Heart left ventricle (tissue), 16 donors: ENCODE data around the gene TMBIM6. TPM values are rescaled to one million over a fixed set of nuclear protein-coding genes. Genes with fewer than 3 reads are reported as not detected.
"Not testable (repeated sequence)": the region's sequence is repeated elsewhere in the genome, so short reads cannot be mapped to it uniquely, and the experiment has no call there.

Experiments used
- ATAC-seq, 4 donors: fragments of 200-7000 bp; cut with Tn5 transposase; one replicate each; pipeline ENCODE4 v1.9.1; 2020 to 2022; ENCODE audit warnings: moderate library complexity in 4 of 4, mild to moderate bottlenecking in 3 of 4, moderate number of reproducible peaks in 1 of 4
- DNase-seq, 5 donors: peaks; one replicate each; pipeline ENCODE4 v3.0.0-alpha.2; 2020
- H3K27ac ChIP-seq, 12 donors: fragments of 200-600 bp; sonication (generic) in 4 of 12; one replicate each; pipeline versions ENCODE4 v1.5.0 to v1.8.0; 2016 to 2022; ENCODE audit warnings: mild to moderate bottlenecking in 2 of 12
- H3K27me3 ChIP-seq, 9 donors: fragments of 200-600 bp; sonication (generic) in 2 of 9; one replicate each; pipeline versions ENCODE4 v1.5.1 to v1.8.0; 2016 to 2022; ENCODE audit warnings: mild to moderate bottlenecking in 3 of 9
- H3K36me3 ChIP-seq, 9 donors: fragments of 200-600 bp; sonication (generic) in 2 of 9; one replicate each; pipeline versions ENCODE4 v1.5.0 to v1.8.0; 2018 to 2022; ENCODE audit warnings: mild to moderate bottlenecking in 2 of 9
- H3K4me1 ChIP-seq, 12 donors: fragments of 200-600 bp; sonication (generic) in 4 of 12; one replicate each; pipeline versions ENCODE4 v1.5.0 to v1.8.0; 2016 to 2022; ENCODE audit warnings: mild to moderate bottlenecking in 3 of 12
- H3K4me3 ChIP-seq, 12 donors: fragments of 200-600 bp; sonication (generic) in 4 of 12; one replicate each; pipeline versions ENCODE4 v1.5.0 to v1.8.0; 2017 to 2022; ENCODE audit warnings: mild to moderate bottlenecking in 9 of 12, moderate library complexity in 4 of 12
- H3K9me3 ChIP-seq, 12 donors: fragments of 200-600 bp; sonication (generic) in 4 of 12; one replicate each; pipeline versions ENCODE4 v1.5.0 to v1.8.0; 2016 to 2022; ENCODE audit warnings: mild to moderate bottlenecking in 1 of 12
- POLR2A ChIP-seq, 2 donors: fragments of 450-650 bp; IDR thresholded peaks; one replicate each; pipeline ENCODE4 v1.6.1; 2017; ENCODE audit warnings: antibody characterized with exemption in 2 of 2, mild to moderate bottlenecking in 2 of 2, moderate library complexity in 2 of 2
- WGBS, 4 donors: extraction: QIAGEN DNeasy Blood & Tissue Kit in 2 of 4; methylation state at CpG; one replicate each; pipeline versions ENCODE4 v1.1.5 to v1.1.7; 2013 to 2018; 5-methylcytosine and 5-hydroxymethylcytosine counted together
- intact Hi-C, 10 donors: fragments of 100-400 bp; cut with DNase I; formaldehyde crosslinking; loops; one replicate each; pipeline versions ENCODE4 v1.11.1 to v1.14.2; 2022
- polyA plus RNA-seq, 2 donors: library from polyadenylated mRNA; stranded (reverse); fragments of 200-250 nt; gene quantifications; one replicate each; pipeline ENCODE4 v1.2.3, GENCODE V29; 2013
- total RNA-seq, 9 donors: library from RNA; depleted of rRNA in 2 of 9; stranded (reverse); fragments of >200 nt in 2 of 9; fragmentation: NEBNext Ultra II Directional in 3 of 9; extraction: Animal tissue kit (Norgen Biotek cat#: 25700) in 3 of 9; gene quantifications; one replicate each; pipeline versions ENCODE4 v1.1.0 to v1.2.4, GENCODE V29; 2016 to 2023
- TF ChIP-seq, protein P1 (sequence below), 12 donors: fragments of 200-600 bp; sonication (generic) in 4 of 12; IDR thresholded peaks; one replicate each; pipeline versions ENCODE4 v1.5.0 to v1.8.0; 2018 to 2022; ENCODE audit warnings: antibody characterized with exemption in 12 of 12, mild to moderate bottlenecking in 5 of 12
- donor health status: ischemic (EF 13 %, LVEDD 7.1; RV severe dilation, severe dysfunction).
- donor health status: healthy with polysubstance abuse.
- donor health status: DM: no; HTN: yes; CAD: no.
- donor health status: DM: no; HTN: no; CAD: no.
- donor health status: ischemic (EF 25% LVEDD 6.9; RV normal size, moderate dysfunction).
- donor health status: ischemic (EF 25% LVEDD 5.7; RV mildly dilated, moderate dysfunction).
- donor health status: healthy.
- donor health status: DM: yes; HTN: yes; CAD: no.
- donor health status: ischemic (EF 35%, LVEDD 5.7; RV mildly dilated, moderate dysfunction).
- donor health status: nonischemic (EF 11% LVEDD 7.7; RV severe dilation, severe dysfunction).
- donor health status: DM: yes; HTN: yes; CAD: no.
- donor health status: PGD.
- donor health status: ischemic (EF 29% LVEDD 5.4; RV normal size, mild dysfunction).
- donor health status: nonischemic (EF 23%, LVEDD 6.1; RV moderate dilation, normal function).

The TMBIM6 gene
- total and polyA plus RNA-seq, 11 donors, result 105 to 376 (median 252) TPM

DNA sequence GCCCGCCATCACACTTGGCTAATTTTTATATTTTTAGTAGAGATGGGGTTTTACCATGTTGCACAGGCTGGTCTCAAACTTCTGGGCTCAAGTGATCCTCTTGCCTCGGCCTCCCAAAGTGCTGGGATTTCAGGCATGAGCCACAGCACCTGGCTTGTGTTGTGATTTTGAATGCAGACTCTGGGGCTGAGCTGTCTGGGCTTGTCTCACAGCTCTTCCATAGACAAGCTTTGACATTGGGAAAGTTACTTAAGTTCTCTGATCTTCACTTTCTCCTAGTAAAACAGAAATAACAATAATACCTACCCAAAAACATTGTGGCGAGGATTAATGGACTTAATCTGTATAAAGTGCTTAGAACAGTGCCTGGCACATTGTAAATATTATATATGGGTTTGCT lies 36.0 kb downstream of the TMBIM6 start:
- Histone ChIP-seq H3K4me1 (peaks cover 0 to 7% (median 0%) of the 10 kb centered on the region in 12 donors), H3K4me3 (no peak overlapping the region), H3K36me3 (no peaks in the 10 kb centered on the region), H3K27ac (no peak overlapping the region), H3K9me3 (no peaks in the 10 kb centered on the region), H3K27me3 (no peaks in the 10 kb centered on the region)
- TF ChIP-seq POLR2A (IDR thresholded peaks at IDR 0.05), result no peak
- TF ChIP-seq, protein P1, sequence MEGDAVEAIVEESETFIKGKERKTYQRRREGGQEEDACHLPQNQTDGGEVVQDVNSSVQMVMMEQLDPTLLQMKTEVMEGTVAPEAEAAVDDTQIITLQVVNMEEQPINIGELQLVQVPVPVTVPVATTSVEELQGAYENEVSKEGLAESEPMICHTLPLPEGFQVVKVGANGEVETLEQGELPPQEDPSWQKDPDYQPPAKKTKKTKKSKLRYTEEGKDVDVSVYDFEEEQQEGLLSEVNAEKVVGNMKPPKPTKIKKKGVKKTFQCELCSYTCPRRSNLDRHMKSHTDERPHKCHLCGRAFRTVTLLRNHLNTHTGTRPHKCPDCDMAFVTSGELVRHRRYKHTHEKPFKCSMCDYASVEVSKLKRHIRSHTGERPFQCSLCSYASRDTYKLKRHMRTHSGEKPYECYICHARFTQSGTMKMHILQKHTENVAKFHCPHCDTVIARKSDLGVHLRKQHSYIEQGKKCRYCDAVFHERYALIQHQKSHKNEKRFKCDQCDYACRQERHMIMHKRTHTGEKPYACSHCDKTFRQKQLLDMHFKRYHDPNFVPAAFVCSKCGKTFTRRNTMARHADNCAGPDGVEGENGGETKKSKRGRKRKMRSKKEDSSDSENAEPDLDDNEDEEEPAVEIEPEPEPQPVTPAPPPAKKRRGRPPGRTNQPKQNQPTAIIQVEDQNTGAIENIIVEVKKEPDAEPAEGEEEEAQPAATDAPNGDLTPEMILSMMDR (IDR thresholded peaks at IDR 0.05), result no peak
- DNase-seq (no peak), ATAC-seq (no peak)
- intact Hi-C loops, result loop anchor here in 9 of 10 donors (1.0 to 10.0 kb wide), 11 partner anchors 35 to 297 kb away; partner anchors contain the start of genes ASIC1 (in 4 of the 9), AQP5 (in 3 of the 9), AQP2 (in 1 of the 9) and BCDIN3D (in 1 of the 9)
- 92 to 97% (median 94%) methylated on average over 3 of the region's 3 CpGs for WGBS, 4 donors

DNA sequence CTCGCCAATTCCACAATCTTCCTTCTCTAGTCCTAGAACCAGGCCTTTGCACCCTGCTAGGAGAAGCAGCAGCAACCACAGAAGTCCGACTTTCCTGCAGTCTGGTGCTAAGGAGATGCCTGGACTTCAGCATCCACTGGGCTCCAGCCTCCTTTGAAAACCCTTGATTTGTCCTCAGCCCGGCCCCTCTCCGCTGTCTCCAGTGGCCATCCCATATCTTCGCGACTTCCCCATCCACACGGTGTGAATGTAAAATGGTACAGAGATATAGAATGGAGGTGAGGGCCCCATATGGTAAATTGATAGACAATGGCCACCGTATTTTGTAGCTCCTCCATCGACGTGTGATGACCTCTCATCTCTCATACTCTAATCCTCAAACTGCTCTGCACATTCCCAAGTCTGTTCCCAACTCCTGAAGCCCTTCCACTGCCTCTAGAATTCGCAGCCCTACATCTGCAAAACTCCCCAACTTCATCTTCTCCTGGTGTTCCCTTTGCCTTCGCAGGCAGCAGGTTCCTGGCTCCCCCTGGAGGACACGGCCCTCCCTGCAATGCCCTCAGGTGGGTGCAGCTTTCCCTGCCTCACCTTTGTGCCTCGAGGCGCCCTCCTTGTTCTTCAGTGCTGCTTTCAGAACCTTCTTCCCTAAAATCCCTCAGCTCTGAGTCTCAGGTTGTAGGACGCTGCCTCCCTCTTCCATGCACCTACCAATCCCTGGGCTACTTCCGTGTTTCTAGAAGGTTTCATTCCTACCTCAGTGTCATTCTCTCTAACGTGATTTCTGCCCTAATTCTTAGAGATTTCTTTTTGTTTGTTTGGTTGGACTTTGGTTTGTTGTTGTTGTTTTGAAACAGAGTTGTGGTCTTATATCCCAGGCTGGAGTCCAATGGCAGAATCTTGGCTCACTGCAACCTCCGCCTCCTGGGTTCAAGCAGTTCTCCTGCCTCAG lies 36.7 kb downstream of the TMBIM6 start:
- Histone ChIP-seq H3K27me3 (no peaks in the 10 kb centered on the region), H3K4me1 (peaks cover 0 to 7% (median 0%) of the 10 kb centered on the region in 12 donors), H3K27ac (no peak overlapping the region), H3K9me3 (no peaks in the 10 kb centered on the region), H3K36me3 (no peaks in the 10 kb centered on the region), H3K4me3 (no peak overlapping the region)
- DNase-seq (peak; percentile 36 to 80 (median 45)), ATAC-seq (peak in 3 of 4 donors; percentile 55 to 62 (median 56))
- TF ChIP-seq, protein P1 (IDR thresholded peaks at IDR 0.05), result peak; percentile 60 to 83 (median 72)
- no peak for TF ChIP-seq POLR2A (IDR thresholded peaks at IDR 0.05)
- intact Hi-C loops, result loop anchor here in 9 of 10 donors (1.0 to 10.0 kb wide), 12 partner anchors 22 to 297 kb away; partner anchors contain the start of genes ASIC1 (in 4 of the 9), AQP5 (in 3 of the 9), AQP2 (in 1 of the 9) and BCDIN3D (in 1 of the 9)
- WGBS, 4 donors, result 48 to 57% (median 54%) methylated on average over 19 of the region's 19 CpGs

DNA sequence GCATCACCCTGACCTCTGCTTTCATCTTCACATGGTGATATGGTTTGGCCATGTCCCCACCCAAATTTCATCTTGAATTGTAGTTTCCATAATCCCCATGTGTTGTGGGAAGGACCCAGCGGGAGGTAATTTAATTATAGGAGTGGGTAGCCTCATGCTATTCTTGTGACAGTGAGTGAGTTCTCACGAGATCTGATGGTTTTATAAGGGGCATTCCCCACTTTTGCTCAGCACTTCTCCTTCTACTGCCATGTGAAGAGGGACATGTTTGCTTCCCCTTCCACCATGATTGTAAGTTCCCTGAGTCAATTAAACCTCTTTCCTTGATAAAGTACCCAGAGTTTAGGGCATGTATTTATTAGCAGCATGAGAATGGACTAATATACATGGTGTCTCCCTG lies 38.2 kb downstream of the TMBIM6 start:
- DNase-seq, result no peak
- TF ChIP-seq, protein P1 (IDR thresholded peaks at IDR 0.05), result no peak
- TF ChIP-seq POLR2A (IDR thresholded peaks at IDR 0.05), result no peak
- peaks cover 0 to 22% (median 12%) of the 10 kb centered on the region in 12 donors for H3K4me1 ChIP-seq
- WGBS, 4 donors, result 83 to 85% (median 84%) methylated on average over 2 of the region's 2 CpGs
- no peak for ATAC-seq
- no peaks in the 10 kb centered on the region for H3K9me3 ChIP-seq
- no peaks in the 10 kb centered on the region for H3K36me3 ChIP-seq
- intact Hi-C loops, result loop anchor here in 9 of 10 donors (5.0 to 10.0 kb wide), 8 partner anchors 37 to 295 kb away; partner anchors contain the start of genes ASIC1 (in 4 of the 9), AQP5 (in 3 of the 9), AQP2 (in 1 of the 9) and TMBIM6 (in 1 of the 9)
- no peak overlapping the region for H3K4me3 ChIP-seq
- no peak overlapping the region for H3K27ac ChIP-seq
- H3K27me3 ChIP-seq, result no peaks in the 10 kb centered on the region

DNA sequence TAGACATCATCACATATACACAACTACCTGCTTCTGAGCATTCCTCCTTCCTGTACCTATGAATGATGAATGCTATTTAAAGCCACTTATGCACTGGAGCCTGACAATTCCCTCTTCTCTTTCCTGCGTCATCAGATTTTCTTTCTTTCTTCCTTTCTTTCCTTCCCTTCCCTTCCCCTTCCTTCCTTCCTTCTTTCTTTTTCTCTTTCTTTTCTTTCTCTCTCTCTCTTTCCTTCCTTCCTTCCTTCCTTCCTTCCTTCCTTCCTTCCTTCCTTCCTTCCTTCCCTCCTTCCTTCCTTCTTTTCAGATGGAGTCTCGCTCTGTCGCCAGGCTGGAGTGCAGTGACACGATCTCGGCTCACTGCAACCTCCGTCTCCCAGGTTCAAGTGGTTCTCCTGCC lies 39.6 kb downstream of the TMBIM6 start:
- not testable (repeated sequence) for DNase-seq, H3K36me3 ChIP-seq, ATAC-seq, H3K9me3 ChIP-seq, H3K27me3 ChIP-seq, H3K27ac ChIP-seq, H3K4me3 ChIP-seq
- intact Hi-C loops, result loop anchor here in 1 of 10 donors (5.0 kb wide), 1 partner anchor 41 kb away; no protein-coding TSS in a partner anchor
- peaks cover 0 to 27% (median 16%) of the 10 kb centered on the region in 12 donors for H3K4me1 ChIP-seq
- 86 to 91% (median 90%) methylated on average over 6 of the region's 6 CpGs for WGBS, 4 donors
